Measurements from ENCODE around the gene GTF2H4.

The GTF2H4 gene

DNA sequence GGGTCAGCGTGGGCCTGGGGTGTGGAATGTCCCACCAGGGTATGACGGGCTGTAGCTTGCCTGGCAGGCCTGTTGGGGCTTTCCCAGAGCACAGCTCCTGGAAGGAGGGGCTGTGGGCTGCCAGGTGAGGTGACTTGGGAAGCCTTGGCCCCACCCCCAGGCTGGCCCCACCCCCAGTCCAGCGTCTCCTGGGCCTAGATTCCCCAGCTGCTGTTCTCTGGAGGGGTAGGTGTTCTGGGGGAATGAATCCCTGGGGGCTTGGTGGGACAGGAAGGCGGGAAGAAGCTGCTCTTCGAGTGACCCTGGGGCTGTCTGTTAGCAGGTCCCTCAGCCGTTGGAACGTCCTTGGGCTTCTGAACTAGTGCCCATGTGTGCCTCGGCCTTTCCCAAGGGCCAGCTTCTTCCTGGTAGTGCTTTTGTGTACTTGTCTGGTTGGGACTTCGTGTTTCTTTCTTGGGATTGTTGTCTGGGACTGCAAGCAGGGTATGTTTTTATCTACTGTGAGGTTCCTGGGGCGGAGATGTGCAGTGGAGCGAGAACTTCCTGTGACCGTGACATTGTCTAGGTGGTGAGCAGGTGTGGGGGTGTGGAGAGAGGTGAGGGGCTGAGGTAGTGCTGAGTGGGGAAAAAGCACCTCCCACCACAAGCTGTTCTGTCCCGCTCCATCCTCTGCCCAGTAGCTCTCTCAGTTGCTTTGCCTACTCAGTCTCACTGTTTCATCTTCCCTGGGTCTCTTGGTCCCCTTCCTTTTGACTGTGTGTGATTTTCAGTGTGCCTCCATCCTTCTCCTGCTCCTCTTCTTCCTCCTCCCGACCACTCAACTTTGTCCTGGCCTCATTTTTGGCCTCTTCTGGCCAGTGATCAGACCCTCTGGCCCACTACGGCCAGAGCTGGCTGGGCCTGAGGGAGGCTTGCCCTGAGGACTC lies 25.0 kb upstream of the GTF2H4 start:
- no peak for DNase-seq (ENCODE audit: low read depth in 3 of 3)

GRCh38 chr6:30883685-30884520 lies 24.1 kb upstream of the GTF2H4 start, which contains the start of gene DDR1:
Gene DDR1, plus strand, starts transcription at chr6:30884519. Its CDS starts 4,211 bp downstream, at chr6:30888730.
- DNase-seq (ENCODE audit: low read depth in 3 of 3): peak; percentile 21 to 43 (median 33)

DNA sequence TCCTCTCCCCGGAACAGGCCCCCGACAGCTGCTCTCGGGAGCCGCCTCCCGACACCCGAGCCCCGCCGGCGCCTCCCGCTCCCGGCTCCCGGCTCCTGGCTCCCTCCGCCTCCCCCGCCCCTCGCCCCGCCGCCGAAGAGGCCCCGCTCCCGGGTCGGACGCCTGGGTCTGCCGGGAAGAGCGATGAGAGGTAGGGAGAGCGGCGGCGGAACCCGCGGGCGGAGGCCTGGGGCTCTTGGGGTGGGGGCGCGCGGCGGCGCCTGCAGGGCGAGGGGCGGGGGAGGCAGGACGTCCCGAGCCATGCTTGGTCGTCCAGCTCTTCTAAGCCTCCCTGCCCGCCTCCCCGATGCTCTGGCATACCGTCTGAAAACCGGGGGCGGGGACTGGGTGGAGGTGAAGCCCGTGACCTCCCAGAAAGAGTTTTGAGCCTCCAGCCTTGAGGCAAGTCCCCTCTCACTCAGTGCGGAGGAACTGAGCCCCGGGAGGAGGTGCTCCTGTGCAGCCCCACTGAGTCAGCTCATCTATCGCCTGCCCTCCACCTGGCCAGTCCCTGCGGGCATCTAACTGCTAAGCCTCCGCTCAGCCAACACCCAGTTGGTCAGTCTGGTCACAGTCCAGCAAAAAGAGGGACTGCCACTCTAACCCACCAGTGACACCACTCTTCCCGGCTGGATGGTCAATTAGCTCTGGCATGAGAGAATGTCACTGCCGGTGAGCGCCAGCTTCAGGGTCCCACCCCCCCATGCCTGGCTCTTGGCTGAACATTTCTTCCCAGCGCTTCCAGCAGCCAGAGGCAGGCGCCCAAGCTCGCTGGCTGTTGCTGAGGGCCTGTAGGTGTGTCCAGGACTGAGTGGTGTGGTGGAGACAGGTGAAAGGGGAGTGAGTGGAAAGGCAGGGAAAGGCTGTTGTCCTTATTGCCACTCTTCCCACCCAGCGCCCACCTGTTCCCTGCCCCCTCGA lies 23.2 kb upstream of the GTF2H4 start:
- peak in 1 of 3 experiments; percentile 27 for DNase-seq (ENCODE audit: low read depth in 3 of 3)

GRCh38 chr6:30885481-30885998 lies 22.5 kb upstream of the GTF2H4 start:
- DNase-seq (ENCODE audit: low read depth in 3 of 3): no peak

- DNase-seq (ENCODE audit: low read depth in 3 of 3): peak in 1 of 3 experiments; percentile 21
These were observed 21.8 kb upstream of the GTF2H4 start for GRCh38 chr6:30885999-30886896.

- DNase-seq (ENCODE audit: low read depth in 3 of 3): no peak
These were observed 21.1 kb upstream of the GTF2H4 start for GRCh38 chr6:30886897-30887255.

GRCh38 chr6:30887901-30888815 lies 19.8 kb upstream of the GTF2H4 start:
- DNase-seq (ENCODE audit: low read depth in 3 of 3): no peak

GRCh38 chr6:30888816-30889495 lies 19.1 kb upstream of the GTF2H4 start:
- DNase-seq (ENCODE audit: low read depth in 3 of 3): no peak

DNA sequence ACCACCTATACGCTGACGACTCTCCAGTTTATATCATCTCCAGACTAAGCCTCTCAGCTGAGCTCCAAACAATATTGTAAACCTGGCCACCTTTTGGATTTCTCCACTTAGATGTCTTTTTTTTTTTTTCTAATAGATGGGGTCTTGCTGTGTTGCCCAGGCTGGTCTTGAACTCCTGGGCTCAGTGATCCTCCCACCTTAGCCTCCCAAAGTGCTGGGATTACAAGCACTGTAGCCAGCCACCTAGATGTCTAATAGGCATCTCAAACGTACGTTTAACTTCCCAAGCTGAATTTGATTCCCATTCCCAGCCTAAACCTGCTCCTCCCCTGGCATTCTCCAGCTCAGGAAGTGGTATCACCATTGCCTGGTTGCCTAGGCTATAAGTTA lies 18.5 kb upstream of the GTF2H4 start:
- DNase-seq (ENCODE audit: low read depth in 3 of 3): no peak

GRCh38 chr6:30889921-30890645 lies 17.9 kb upstream of the GTF2H4 start:
- no peak for DNase-seq (ENCODE audit: low read depth in 3 of 3)

- DNase-seq (ENCODE audit: low read depth in 3 of 3): no peak
These were observed 17.2 kb upstream of the GTF2H4 start for GRCh38 chr6:30890646-30891449.

- DNase-seq (ENCODE audit: low read depth in 3 of 3): no peak
These were observed 16.6 kb upstream of the GTF2H4 start for GRCh38 chr6:30891450-30891723.

- no peak for DNase-seq (ENCODE audit: low read depth in 3 of 3)
These were observed 16.0 kb upstream of the GTF2H4 start for GRCh38 chr6:30891816-30892538.

DNA sequence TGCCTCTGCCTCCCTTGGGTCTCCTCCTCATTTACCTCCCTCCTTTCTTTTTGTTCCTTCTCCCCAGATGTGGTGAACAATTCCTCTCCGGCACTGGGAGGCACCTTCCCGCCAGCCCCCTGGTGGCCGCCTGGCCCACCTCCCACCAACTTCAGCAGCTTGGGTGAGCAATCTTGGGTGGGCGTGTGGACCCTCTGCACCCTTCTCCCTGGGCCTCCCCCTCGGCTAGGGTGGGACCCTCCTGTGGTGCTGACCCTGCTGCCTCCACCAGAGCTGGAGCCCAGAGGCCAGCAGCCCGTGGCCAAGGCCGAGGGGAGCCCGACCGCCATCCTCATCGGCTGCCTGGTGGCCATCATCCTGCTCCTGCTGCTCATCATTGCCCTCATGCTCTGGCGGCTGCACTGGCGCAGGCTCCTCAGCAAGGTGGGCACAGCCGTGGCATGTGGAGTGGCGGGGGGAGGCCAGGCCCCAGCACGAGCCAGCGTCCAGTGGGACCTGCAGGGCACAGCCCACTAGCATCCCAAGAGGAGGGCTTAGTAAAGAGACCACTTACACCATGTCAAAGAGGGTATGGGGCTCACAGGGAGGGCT lies 14.9 kb upstream of the GTF2H4 start:
- DNase-seq (ENCODE audit: low read depth in 3 of 3): no peak

GRCh38 chr6:30893666-30894065 lies 14.3 kb upstream of the GTF2H4 start:
- no peak for DNase-seq (ENCODE audit: low read depth in 3 of 3)

GRCh38 chr6:30894381-30894780 lies 13.6 kb upstream of the GTF2H4 start:
- DNase-seq (ENCODE audit: low read depth in 3 of 3): no peak

Data from stimulated activated CD4-positive, alpha-beta T cell treated with anti-CD3 and anti-CD28 coated beads, TNF-alpha, amount 100 ng/mL, for 4 hours (primary cell).